H1 (cell line): ENCODE measurements around the gene YIPF1. TPM values are rescaled to one million over a fixed set of nuclear protein-coding genes. Genes with fewer than 3 reads are reported as not detected.

Source experiments
- CTCF ChIA-PET: fragments of 300-600 bp; sonication (Branson Sonifier 250); formaldehyde crosslinking; loops from one replicate; lab custom pipeline; 2021; ENCODE audit not compliant: partially characterized antibody; lab: Charles Lee
- POLR2A ChIA-PET: fragments of 300-600 bp; sonication (Branson Sonifier 250); formaldehyde crosslinking; loops from one replicate; lab custom pipeline; 2021; ENCODE audit warnings: inconsistent platforms; ENCODE audit not compliant: partially characterized antibody; lab: Charles Lee
- DNase-seq, 2 experiments: peaks; one replicate each; pipeline versions ENCODE4 v3.0.0 to v3.0.0-alpha.2; 2010 to 2022; ENCODE audit warnings: low spot score in 2 of 2, low read depth in 1 of 2, mixed read lengths in 1 of 2
- FAIRE-seq: peaks from 2 replicates; lab custom pipeline; 2011; peaks lifted over from hg19 to GRCh38; lab: Jason Lieb, UNC
- H2AFZ ChIP-seq: 2 replicates; pipeline ENCODE4 v1.8.1; 2012; ENCODE audit warnings: low read length, inconsistent platforms
- H2AK5ac ChIP-seq: 2 replicates; pipeline ENCODE4 v1.6.1; 2013; ENCODE audit warnings: low read depth, low read length
- H2BK120ac ChIP-seq: replicated peaks from 2 replicates; pipeline ENCODE3; 2013; ENCODE audit warnings: low read depth, low read length, inconsistent platforms
- H2BK12ac ChIP-seq: 2 replicates; pipeline ENCODE4 v1.6.1; 2013; ENCODE audit warnings: low read depth, low read length
- H2BK15ac ChIP-seq: 2 replicates; pipeline ENCODE4 v1.6.1; 2013; ENCODE audit warnings: low read length
- H2BK20ac ChIP-seq: 2 replicates; pipeline ENCODE4 v1.6.1; 2013; ENCODE audit warnings: low read length
- H2BK5ac ChIP-seq: 2 replicates; pipeline ENCODE4 v1.6.1; 2013; ENCODE audit warnings: low read depth, low read length
- H3K14ac ChIP-seq: 2 replicates; pipeline ENCODE4 v1.6.1; 2013; ENCODE audit warnings: inconsistent platforms; ENCODE audit not compliant: insufficient read length
- H3K18ac ChIP-seq: 2 replicates; pipeline ENCODE4 v1.6.1; 2013; ENCODE audit warnings: low read length; ENCODE audit errors: extremely low read depth
- H3K23ac ChIP-seq: 2 replicates; pipeline ENCODE4 v1.6.1; 2013; ENCODE audit warnings: inconsistent platforms; ENCODE audit not compliant: insufficient read length
- H3K23me2 ChIP-seq: 2 replicates; pipeline ENCODE4 v1.6.1; 2013; ENCODE audit warnings: low read depth, low read length
- H3K27ac ChIP-seq: 2 replicates; pipeline ENCODE4 v1.6.1; 2011; ENCODE audit warnings: low read depth, low read length, inconsistent platforms
- H3K27me3 ChIP-seq, 4 experiments: replicated peaks in 1 of 4; 1 replicate in 1 of 4; 2 replicates in 3 of 4; pipeline versions ENCODE4 v1.6.1 to v1.8.1; 2011 to 2013; ENCODE audit warnings: low read length in 3 of 4, mild to moderate bottlenecking in 3 of 4, inconsistent platforms in 2 of 4, mixed read lengths in 2 of 4, moderate library complexity in 1 of 4; ENCODE audit not compliant: control insufficient read depth in 3 of 4, insufficient read depth in 3 of 4; ENCODE audit errors: extremely low read depth in 1 of 4
- H3K36me3 ChIP-seq, 4 experiments: 2 replicates each; pipeline versions ENCODE4 v1.6.1 to v1.8.1; 2011 to 2013; ENCODE audit warnings: mild to moderate bottlenecking in 4 of 4, low read length in 3 of 4, moderate library complexity in 2 of 4, control low read depth in 1 of 4, inconsistent platforms in 1 of 4; ENCODE audit not compliant: insufficient read depth in 4 of 4, control insufficient read depth in 2 of 4
- H3K4ac ChIP-seq: replicated peaks from 2 replicates; pipeline ENCODE3; 2013; ENCODE audit warnings: low read length, low read depth, mixed read lengths, inconsistent platforms; ENCODE audit not compliant: insufficient read length
- H3K4me1 ChIP-seq, 4 experiments: replicated peaks in 1 of 4; 1 replicate in 1 of 4; 2 replicates in 3 of 4; pipeline versions ENCODE4 v1.6.1 to v1.8.1; 2011 to 2013; ENCODE audit warnings: low read length in 3 of 4, inconsistent platforms in 2 of 4, mixed read lengths in 1 of 4; ENCODE audit not compliant: insufficient read depth in 4 of 4, control insufficient read depth in 3 of 4
- H3K4me2 ChIP-seq, 2 experiments: 2 replicates each; pipeline versions ENCODE4 v1.6.1 to v1.8.1; 2011 to 2013; ENCODE audit warnings: low read depth in 2 of 2, low read length in 2 of 2, control low read depth in 1 of 2, inconsistent platforms in 1 of 2, mild to moderate bottlenecking in 1 of 2; ENCODE audit not compliant: insufficient read depth in 1 of 2
- H3K4me3 ChIP-seq, 4 experiments: fragments of 200-600, 300-600 bp in 1 of 4; sonication (generic), shearing (Covaris generic), sonication (Bioruptor Twin) in 1 of 4; 2 replicates each; pipeline versions ENCODE4 v1.5.1 to v1.8.1; 2011 to 2016; ENCODE audit warnings: low read length in 4 of 4, low read depth in 3 of 4, control low read depth in 2 of 4, inconsistent platforms in 2 of 4, mild to moderate bottlenecking in 2 of 4, mixed read lengths in 1 of 4, moderate library complexity in 1 of 4; ENCODE audit not compliant: insufficient read depth in 2 of 4; ENCODE audit errors: extremely low read depth in 1 of 4
- H3K56ac ChIP-seq: replicated peaks from 2 replicates; pipeline ENCODE3; 2013; ENCODE audit warnings: low read depth, mild to moderate bottlenecking, mixed read lengths, low read length, inconsistent platforms; ENCODE audit not compliant: insufficient read length
- H3K79me1 ChIP-seq: 2 replicates; pipeline ENCODE4 v1.6.1; 2013; ENCODE audit warnings: low read depth, low read length, control low read depth
- H3K79me2 ChIP-seq, 2 experiments: 2 replicates each; pipeline versions ENCODE4 v1.6.1 to v1.8.1; 2012 to 2013; ENCODE audit warnings: low read length in 2 of 2, mild to moderate bottlenecking in 2 of 2, inconsistent platforms in 1 of 2; ENCODE audit not compliant: insufficient read depth in 2 of 2, control insufficient read depth in 1 of 2
- H3K9ac ChIP-seq, 4 experiments: replicated peaks in 1 of 4; 1 replicate in 1 of 4; 2 replicates in 3 of 4; pipeline versions ENCODE4 v1.6.1 to v1.8.1; 2011 to 2013; ENCODE audit warnings: low read depth in 3 of 4, low read length in 3 of 4, control low read depth in 2 of 4, mild to moderate bottlenecking in 2 of 4, moderate library complexity in 2 of 4, inconsistent platforms in 1 of 4; ENCODE audit errors: extremely low read depth in 1 of 4
- H3K9me3 ChIP-seq, 2 experiments: 2 replicates each; pipeline versions ENCODE4 v1.6.1 to v1.8.1; 2012 to 2013; ENCODE audit warnings: mild to moderate bottlenecking in 2 of 2, moderate library complexity in 2 of 2, control low read depth in 1 of 2, inconsistent platforms in 1 of 2, low read depth in 1 of 2, low read length in 1 of 2, mixed read lengths in 1 of 2; ENCODE audit not compliant: insufficient read depth in 2 of 2
- H4K20me1 ChIP-seq, 2 experiments: replicated peaks in 1 of 2; 2 replicates each; pipeline versions ENCODE3 to v1.8.1; 2011 to 2013; ENCODE audit warnings: inconsistent platforms in 2 of 2, low read length in 2 of 2, mild to moderate bottlenecking in 1 of 2; ENCODE audit not compliant: insufficient read depth in 2 of 2, control insufficient read depth in 1 of 2
- H4K5ac ChIP-seq: 2 replicates; pipeline ENCODE4 v1.6.1; 2013; ENCODE audit warnings: low read length, low read depth, mixed read lengths, inconsistent platforms; ENCODE audit not compliant: insufficient read length
- H4K8ac ChIP-seq: 2 replicates; pipeline ENCODE4 v1.8.0; 2013; ENCODE audit warnings: mild to moderate bottlenecking, moderate library complexity, low read length, inconsistent platforms; ENCODE audit not compliant: insufficient read depth; ENCODE audit errors: extremely low read depth
- H4K91ac ChIP-seq: replicated peaks from 2 replicates; pipeline ENCODE3; 2013; ENCODE audit warnings: low read length, mixed read lengths, inconsistent platforms; ENCODE audit not compliant: insufficient read length
- BCL11A ChIP-seq, 2 experiments: IDR thresholded peaks; one replicate each; pipeline ENCODE4 v1.6.1; 2011; ENCODE audit warnings: low read depth in 2 of 2, low read length in 2 of 2, mild to moderate bottlenecking in 2 of 2
- BRCA1 ChIP-seq: IDR thresholded peaks from 2 replicates; pipeline ENCODE4 v1.6.1; 2012; ENCODE audit warnings: low read depth, low read length, improper control_type of control experiment
- MAFK ChIP-seq: IDR thresholded peaks from 2 replicates; pipeline ENCODE4 v1.6.1; 2012; ENCODE audit warnings: low read depth, mild to moderate bottlenecking, improper control_type of control experiment, low read length
- POU5F1 ChIP-seq: IDR thresholded peaks from 2 replicates; pipeline ENCODE4 v1.6.1; 2011; ENCODE audit warnings: low read depth, mild to moderate bottlenecking, low read length, moderate library complexity
- SAP30 ChIP-seq: fragments of 300-600 bp; sonication (generic); IDR thresholded peaks from 2 replicates; pipeline ENCODE4 v1.7.1; 2012; ENCODE audit warnings: low read length, moderate library complexity, mild to moderate bottlenecking, inconsistent platforms; ENCODE audit not compliant: insufficient read depth, insufficient replicate concordance
- SP2 ChIP-seq: IDR thresholded peaks from 2 replicates; pipeline ENCODE4 v1.6.1; 2012; ENCODE audit warnings: mild to moderate bottlenecking, low read length, inconsistent platforms
- SUZ12 ChIP-seq: fragments of 200-600 bp; sonication (generic); IDR thresholded peaks from 2 replicates; pipeline ENCODE4 v1.6.1; 2012; ENCODE audit warnings: mild to moderate bottlenecking, inconsistent platforms, low read length, moderate library complexity, mixed read lengths
- TBP ChIP-seq: IDR thresholded peaks from 2 replicates; pipeline ENCODE4 v1.6.1; 2011; ENCODE audit warnings: low read depth, low read length, improper control_type of control experiment
- WGBS, 2 experiments: shearing (Covaris generic) in 1 of 2; methylation state at CpG; one replicate each; pipeline versions ENCODE4 v1.1.6 to v1.1.7; 2013 to 2015; ENCODE audit warnings: low lambda C conversion rate in 2 of 2, mixed read lengths in 2 of 2, inconsistent platforms in 1 of 2, low coverage in 1 of 2, missing lambda C conversion rate in 1 of 2; ENCODE audit not compliant: insufficient replicate concordance in 2 of 2, insufficient coverage in 1 of 2, insufficient read length in 1 of 2; ENCODE audit errors: extremely low coverage in 1 of 2, missing lambda C conversion rate in 1 of 2; 5-methylcytosine and 5-hydroxymethylcytosine counted together
- polyA plus RNA-seq, 7 experiments: library from polyadenylated mRNA; depleted of rRNA in 3 of 7; stranded (reverse) in 5 of 7; unstranded in 2 of 7; fragments of >200 nt in 5 of 7; fragments of 200-250 nt in 2 of 7; gene quantifications; 1 replicate in 5 of 7; 2 replicates in 1 of 7; 4 replicates in 1 of 7; pipeline versions ENCODE4 v1.2.1 to v1.2.3, GENCODE V29; 2011 to 2013; ENCODE audit warnings: missing spikeins in 2 of 7, mixed read lengths in 2 of 7
- total RNA-seq: library from RNA; stranded (reverse); fragmentation: NEBNext Ultra II Directional; extraction: Animal tissue kit (Norgen Biotek cat#: 25700); gene quantifications from 2 replicates; pipeline ENCODE4 v1.2.1, GENCODE V29; 2021

Gene YIPF1
- total and polyA plus RNA-seq, 2 of the 8 experiments (the other 6 are each of a cell fraction or from before 2014, with no cell fraction given) = 31.8 to 53.7 TPM

DNA sequence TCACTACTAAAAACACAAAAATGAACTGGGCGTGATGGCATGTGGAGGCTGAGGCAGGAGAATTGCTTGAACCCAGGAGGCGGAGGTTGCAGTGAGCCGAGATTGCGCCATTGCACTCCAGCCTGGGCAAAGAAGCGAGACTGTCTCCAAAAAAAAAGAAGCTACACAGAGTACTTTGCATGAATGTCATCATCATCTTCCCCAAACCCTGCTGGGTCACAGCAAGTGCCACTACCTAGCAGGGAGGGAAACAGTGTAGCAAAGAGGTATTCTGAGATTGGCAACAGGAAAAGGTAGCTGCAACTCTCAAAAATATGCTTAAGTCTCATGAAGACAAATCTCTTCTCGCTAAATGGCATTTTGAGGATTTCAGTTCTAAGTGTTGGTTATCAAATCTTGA is 64.3 kb downstream of the YIPF1 start:
- FAIRE-seq = no peak
- no peak overlapping the region for H2AK5ac ChIP-seq

More for the DNA sequence above, 64.3 kb downstream of the YIPF1 start:
- ChIA-PET POLR2A (interaction anchor here (0.7 to 2.0 kb wide), 2 partner anchors 9 to 12 kb away, joined by 3 to 9 read pairs; no protein-coding TSS in a partner anchor), CTCF (interaction anchor here (0.6 to 2.5 kb wide), 6 partner anchors 10 to 63 kb away, joined by 3 to 8 read pairs (median 4); no protein-coding TSS in a partner anchor)
- no peak for TF ChIP-seq SP2
- no peak for TF ChIP-seq POU5F1
- TF ChIP-seq MAFK = no peak
- TF ChIP-seq BRCA1 = no peak
- no peak for TF ChIP-seq BCL11A (IDR thresholded peaks at IDR 0.05; ENCODE audit: low read depth in 2 of 2, low read length in 2 of 2)
- TF ChIP-seq TBP = no peak
- TF ChIP-seq SUZ12 = no peak
- no peak for TF ChIP-seq SAP30
- H3K56ac ChIP-seq = no peak overlapping the region
- no peak overlapping the region for H2BK20ac ChIP-seq
- H3K27ac ChIP-seq = no peak overlapping the region
- no peak overlapping the region for H4K91ac ChIP-seq
- H4K5ac ChIP-seq = no peak overlapping the region
- no peak for DNase-seq
- H3K4me2 ChIP-seq = no peak overlapping the region
- H2BK5ac ChIP-seq = no peak overlapping the region
- no peak overlapping the region for H3K23ac ChIP-seq
- H3K79me1 ChIP-seq = peaks cover 2% of the 10 kb centered on the region; the same call in 1 of the 2 replicates
- no peaks in the 10 kb centered on the region for H3K9me3 ChIP-seq
- H3K4me3 ChIP-seq = no peak overlapping the region
- no peaks in the 10 kb centered on the region for H3K79me2 ChIP-seq
- no peak overlapping the region for H3K14ac ChIP-seq
- no peak overlapping the region for H2BK120ac ChIP-seq
- no peak overlapping the region for H2BK12ac ChIP-seq
- no peak overlapping the region for H2AFZ ChIP-seq
- peaks cover 0 to 7% of the 10 kb centered on the region in 2 experiments for H4K20me1 ChIP-seq
- H3K9ac ChIP-seq = no peak overlapping the region
- no peak overlapping the region for H3K4ac ChIP-seq
- H3K18ac ChIP-seq = no peak overlapping the region
- H3K23me2 ChIP-seq = no peaks in the 10 kb centered on the region
- no peak overlapping the region for H2BK15ac ChIP-seq
- H4K8ac ChIP-seq = no peak overlapping the region
- H3K27me3 ChIP-seq = no peaks in the 10 kb centered on the region
- H3K36me3 ChIP-seq = peaks cover 5 to 60% (median 37%) of the 10 kb centered on the region in 4 experiments; a peak in 7 of 8 replicates
- no peaks in the 10 kb centered on the region for H3K4me1 ChIP-seq
- WGBS, 2 experiments = 95% methylated on average over 4 of the region's 6 CpGs; no CpG with 5 or more reads in 1 of the 2 experiments
